HCT116 (cell line): ENCODE results near the gene TTC23. TPM values are rescaled to one million over a fixed set of nuclear protein-coding genes. Genes with fewer than 3 reads are reported as not detected.

Experiments used
- ATAC-seq: fragments of 200-7000 bp; cut with Tn5 transposase; 2 replicates; pipeline ENCODE4 v1.9.1; 2020; ENCODE audit warnings: mild to moderate bottlenecking, moderate library complexity
- BruUV-seq: library from RNA; stranded (reverse); fragments of 400-500 nt; replicated peaks from 2 replicates; lab custom pipeline; 2021; lab: Mats Ljungman, UMichigan
- CTCF ChIA-PET: fragments of 300-600 bp; sonication (Branson Sonifier 250); formaldehyde crosslinking; loops from one replicate; lab custom pipeline; 2021; ENCODE audit warnings: antibody characterized with exemption; lab: Charles Lee
- POLR2A ChIA-PET: fragments of 300-600, 350-600 bp; sonication (Branson Sonifier 250); formaldehyde crosslinking; loops from one replicate; lab custom pipeline; 2021; ENCODE audit warnings: antibody characterized with exemption; lab: Charles Lee
- RAD21 ChIA-PET, 2 experiments: fragments of 300-600 bp; sonication (Branson Sonifier 250); formaldehyde crosslinking; loops; one replicate each; lab custom pipeline; 2023; ENCODE audit warnings: low total read pairs in 2 of 2; ENCODE audit not compliant: uncharacterized antibody in 2 of 2, unreplicated experiment in 2 of 2, low non-redundant PET in 1 of 2; lab: Charles Lee
- DNase-seq: peaks from one replicate; pipeline ENCODE4 v3.0.0-alpha.2; 2010; ENCODE audit warnings: low read depth, low spot score
- H2AFZ ChIP-seq: fragments of 200-600 bp; shearing (Covaris generic), sonication (generic); 2 replicates; pipeline ENCODE4 v1.6.1; 2017; ENCODE audit warnings: low read depth, mixed run types, mixed read lengths, antibody characterized with exemption, low read length; ENCODE audit not compliant: poor library complexity, severe bottlenecking
- H3K27ac ChIP-seq: 2 replicates; pipeline ENCODE4 v1.5.1; 2012; ENCODE audit warnings: low read depth, low read length
- H3K27me3 ChIP-seq: fragments of 200-600 bp; sonication (generic); 2 replicates; pipeline ENCODE4 v1.6.1; 2016; ENCODE audit warnings: mixed run types, low read length, mixed read lengths; ENCODE audit not compliant: insufficient read depth
- H3K36me3 ChIP-seq, 2 experiments: fragments of 200-500 bp in 1 of 2; fragments of 200-600 bp in 1 of 2; sonication (Bioruptor generic) in 1 of 2; sonication (generic) in 1 of 2; 2 replicates each; pipeline versions ENCODE4 v1.5.1 to v1.6.1; 2014 to 2016; ENCODE audit warnings: low read length in 2 of 2, inconsistent platforms in 1 of 2, mixed read lengths in 1 of 2, mixed run types in 1 of 2; ENCODE audit not compliant: insufficient read depth in 2 of 2, control insufficient read depth in 1 of 2
- H3K4me1 ChIP-seq, 2 experiments: fragments of 200-600 bp in 1 of 2; sonication (generic) in 1 of 2; 2 replicates each; pipeline versions ENCODE4 v1.5.1 to v1.6.1; 2012 to 2017; ENCODE audit warnings: low read length in 2 of 2, inconsistent platforms in 1 of 2, mild to moderate bottlenecking in 1 of 2, mixed read lengths in 1 of 2, mixed run types in 1 of 2, moderate library complexity in 1 of 2; ENCODE audit not compliant: insufficient read depth in 2 of 2, control insufficient read depth in 1 of 2
- H3K4me2 ChIP-seq: fragments of 200-600 bp; sonication (generic); 2 replicates; pipeline ENCODE4 v1.6.1; 2017; ENCODE audit warnings: mixed run types, low read length, mixed read lengths
- H3K4me3 ChIP-seq, 2 experiments: fragments of 200-600 bp in 1 of 2; sonication (generic) in 1 of 2; replicated peaks in 1 of 2; 2 replicates each; pipeline ENCODE4 v1.5.1; 2011 to 2016; ENCODE audit warnings: low read length in 2 of 2, control low read depth in 1 of 2, low read depth in 1 of 2, mild to moderate bottlenecking in 1 of 2, mixed read lengths in 1 of 2, mixed run types in 1 of 2
- H3K79me2 ChIP-seq: fragments of 200-600 bp; sonication (generic); 2 replicates; pipeline ENCODE4 v1.6.1; 2017; ENCODE audit warnings: mild to moderate bottlenecking, mixed run types, low read length, moderate library complexity, mixed read lengths; ENCODE audit not compliant: insufficient read depth
- H3K9ac ChIP-seq: fragments of 200-600 bp; sonication (generic); 2 replicates; pipeline ENCODE4 v1.6.1; 2016; ENCODE audit warnings: low read length, mixed read lengths
- H3K9me2 ChIP-seq: fragments of 200-600 bp; sonication (generic), shearing (Covaris generic); 2 replicates; pipeline ENCODE4 v1.6.1; 2017; ENCODE audit warnings: mixed run types, mild to moderate bottlenecking, moderate library complexity; ENCODE audit not compliant: insufficient read depth
- H3K9me3 ChIP-seq, 2 experiments: fragments of 200-500 bp in 1 of 2; fragments of 200-600 bp in 1 of 2; sonication (Bioruptor generic) in 1 of 2; sonication (generic) in 1 of 2; 2 replicates each; pipeline ENCODE4 v1.6.1; 2014 to 2017; ENCODE audit warnings: low read length in 2 of 2, mixed read lengths in 2 of 2, inconsistent platforms in 1 of 2, low read depth in 1 of 2, mild to moderate bottlenecking in 1 of 2, mixed run types in 1 of 2, moderate library complexity in 1 of 2; ENCODE audit not compliant: control insufficient read depth in 1 of 2, insufficient read depth in 1 of 2
- H4K20me1 ChIP-seq: fragments of 200-600 bp; sonication (generic), shearing (Covaris generic); 2 replicates; pipeline ENCODE4 v1.6.1; 2017; ENCODE audit warnings: mixed run types, mild to moderate bottlenecking, moderate library complexity; ENCODE audit not compliant: insufficient read depth
- CEBPB ChIP-seq: IDR thresholded peaks from 2 replicates; pipeline ENCODE4 v1.6.1; 2012; ENCODE audit warnings: low read depth
- EGR1 ChIP-seq: IDR thresholded peaks from 2 replicates; pipeline ENCODE4 v1.6.1; 2012; ENCODE audit warnings: low read depth
- ELF1 ChIP-seq: IDR thresholded peaks from 2 replicates; pipeline ENCODE4 v1.6.1; 2012; ENCODE audit warnings: low read depth, borderline replicate concordance
- EZH2 ChIP-seq: fragments of 200-600 bp; sonication (generic); IDR thresholded peaks from 2 replicates; pipeline ENCODE4 v1.6.1; 2017; ENCODE audit warnings: antibody characterized with exemption, mixed run types
- EZH2phosphoT487 ChIP-seq: fragments of 200-600 bp; IDR thresholded peaks from 2 replicates; pipeline ENCODE4 v1.6.1; 2018; ENCODE audit warnings: antibody characterized with exemption, borderline replicate concordance
- FOSL1 ChIP-seq: IDR thresholded peaks from 2 replicates; pipeline ENCODE4 v1.6.1; 2012; ENCODE audit warnings: low read depth
- JUND ChIP-seq: IDR thresholded peaks from 2 replicates; pipeline ENCODE4 v1.6.1; 2012
- POLR2AphosphoS5 ChIP-seq: IDR thresholded peaks from 2 replicates; pipeline ENCODE4 v1.6.1; 2011; ENCODE audit warnings: mild to moderate bottlenecking, low read depth, low read length, moderate library complexity
- RAD21 ChIP-seq: IDR thresholded peaks from 2 replicates; pipeline ENCODE4 v1.6.1; 2012; ENCODE audit warnings: low read depth, mild to moderate bottlenecking
- TCF7L2 ChIP-seq: IDR thresholded peaks from 2 replicates; pipeline ENCODE4 v1.7.0; 2011; ENCODE audit warnings: borderline replicate concordance, inconsistent platforms; ENCODE audit not compliant: insufficient read depth, insufficient read length; ENCODE audit errors: extremely low read depth
- ZFX ChIP-seq: fragments of 450-650 bp; IDR thresholded peaks from 2 replicates; pipeline ENCODE4 v1.6.1; 2017
- intact Hi-C: fragments of 100-400 bp; cut with micrococcal nuclease; formaldehyde crosslinking; loops from 2 replicates; pipeline ENCODE4 v1.10.0; 2022
- total RNA-seq: library from RNA; stranded (reverse); gene quantifications from one replicate; pipeline ENCODE4 v1.2.1, GENCODE V29; 2021; ENCODE audit not compliant: unreplicated experiment
- TF ChIP-seq, protein P1 (sequence below): IDR thresholded peaks from 2 replicates; pipeline ENCODE4 v1.6.1; 2012; ENCODE audit warnings: low read depth
- TF ChIP-seq, protein P2 (sequence below): IDR thresholded peaks from 2 replicates; pipeline ENCODE4 v1.6.1; 2012
- TF ChIP-seq, protein P3 (sequence below), 3 experiments: fragments of 200-600 bp in 1 of 3; sonication (generic) in 1 of 3; IDR thresholded peaks in 2 of 3; conservative IDR thresholded peaks in 1 of 3; 2 replicates each; pipeline ENCODE4 v1.5.1; 2012 to 2017; ENCODE audit warnings: low read depth in 2 of 3, low read length in 2 of 3, antibody characterized with exemption in 1 of 3, borderline replicate concordance in 1 of 3, control low read depth in 1 of 3, mild to moderate bottlenecking in 1 of 3, mixed read lengths in 1 of 3, mixed run types in 1 of 3, moderate library complexity in 1 of 3; ENCODE audit not compliant: insufficient read depth in 1 of 3

Gene TTC23
- total RNA-seq, 1 experiment from 2014 or later = 10.2 TPM

DNA sequence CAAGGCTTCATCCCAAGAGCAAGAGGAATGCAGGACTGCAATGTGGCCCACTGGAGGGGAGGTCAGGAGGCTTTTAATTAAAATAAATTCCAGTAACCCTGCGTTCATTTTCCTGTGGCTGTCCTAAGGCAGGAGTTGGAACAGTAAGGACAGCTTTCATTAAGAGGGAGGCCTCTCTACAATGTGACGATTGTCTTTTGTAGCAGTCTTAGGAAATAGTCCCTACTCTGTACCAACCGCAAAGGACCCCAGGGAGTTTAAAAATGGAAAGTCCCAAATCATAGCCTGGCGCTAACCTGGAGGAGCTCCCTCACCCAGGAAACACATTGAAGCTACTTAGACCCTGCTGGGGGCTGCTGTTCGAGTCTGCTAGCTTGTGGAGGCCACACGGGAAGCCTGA, 81.7 kb downstream of the TTC23 start:
- RAD21 ChIA-PET = no interaction called here
- intact Hi-C loops = no loop called here
- CTCF ChIA-PET = no interaction called here

More for the DNA sequence above, 81.7 kb downstream of the TTC23 start:
- Histone ChIP-seq H3K27me3 (no peaks in the 10 kb centered on the region), H3K4me1 (no peaks in the 10 kb centered on the region), H3K4me2 (no peak overlapping the region), H3K9me2 (no peaks in the 10 kb centered on the region), H3K9ac (no peak overlapping the region), H4K20me1 (no peaks in the 10 kb centered on the region), H3K9me3 (no peaks in the 10 kb centered on the region), H3K27ac (no peak overlapping the region), H3K4me3 (no peak overlapping the region), H3K36me3 (no peaks in the 10 kb centered on the region), H2AFZ (no peak overlapping the region), H3K79me2 (no peaks in the 10 kb centered on the region)
- POLR2A ChIA-PET = no interaction called here
- no peak for ATAC-seq
- no TSS peak for BruUV-seq
- no peak for DNase-seq
- TF ChIP-seq ZFX (no peak), JUND (no peak), FOSL1 (no peak), POLR2AphosphoS5 (no peak), EZH2phosphoT487 (no peak), EGR1 (no peak), CEBPB (no peak), ELF1 (no peak), EZH2 (no peak), TCF7L2 (no peak), RAD21 (no peak)
- TF ChIP-seq, protein P1, sequence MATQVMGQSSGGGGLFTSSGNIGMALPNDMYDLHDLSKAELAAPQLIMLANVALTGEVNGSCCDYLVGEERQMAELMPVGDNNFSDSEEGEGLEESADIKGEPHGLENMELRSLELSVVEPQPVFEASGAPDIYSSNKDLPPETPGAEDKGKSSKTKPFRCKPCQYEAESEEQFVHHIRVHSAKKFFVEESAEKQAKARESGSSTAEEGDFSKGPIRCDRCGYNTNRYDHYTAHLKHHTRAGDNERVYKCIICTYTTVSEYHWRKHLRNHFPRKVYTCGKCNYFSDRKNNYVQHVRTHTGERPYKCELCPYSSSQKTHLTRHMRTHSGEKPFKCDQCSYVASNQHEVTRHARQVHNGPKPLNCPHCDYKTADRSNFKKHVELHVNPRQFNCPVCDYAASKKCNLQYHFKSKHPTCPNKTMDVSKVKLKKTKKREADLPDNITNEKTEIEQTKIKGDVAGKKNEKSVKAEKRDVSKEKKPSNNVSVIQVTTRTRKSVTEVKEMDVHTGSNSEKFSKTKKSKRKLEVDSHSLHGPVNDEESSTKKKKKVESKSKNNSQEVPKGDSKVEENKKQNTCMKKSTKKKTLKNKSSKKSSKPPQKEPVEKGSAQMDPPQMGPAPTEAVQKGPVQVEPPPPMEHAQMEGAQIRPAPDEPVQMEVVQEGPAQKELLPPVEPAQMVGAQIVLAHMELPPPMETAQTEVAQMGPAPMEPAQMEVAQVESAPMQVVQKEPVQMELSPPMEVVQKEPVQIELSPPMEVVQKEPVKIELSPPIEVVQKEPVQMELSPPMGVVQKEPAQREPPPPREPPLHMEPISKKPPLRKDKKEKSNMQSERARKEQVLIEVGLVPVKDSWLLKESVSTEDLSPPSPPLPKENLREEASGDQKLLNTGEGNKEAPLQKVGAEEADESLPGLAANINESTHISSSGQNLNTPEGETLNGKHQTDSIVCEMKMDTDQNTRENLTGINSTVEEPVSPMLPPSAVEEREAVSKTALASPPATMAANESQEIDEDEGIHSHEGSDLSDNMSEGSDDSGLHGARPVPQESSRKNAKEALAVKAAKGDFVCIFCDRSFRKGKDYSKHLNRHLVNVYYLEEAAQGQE = no peak
- TF ChIP-seq, protein P2, sequence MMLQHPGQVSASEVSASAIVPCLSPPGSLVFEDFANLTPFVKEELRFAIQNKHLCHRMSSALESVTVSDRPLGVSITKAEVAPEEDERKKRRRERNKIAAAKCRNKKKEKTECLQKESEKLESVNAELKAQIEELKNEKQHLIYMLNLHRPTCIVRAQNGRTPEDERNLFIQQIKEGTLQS = no peak
- TF ChIP-seq, protein P3, sequence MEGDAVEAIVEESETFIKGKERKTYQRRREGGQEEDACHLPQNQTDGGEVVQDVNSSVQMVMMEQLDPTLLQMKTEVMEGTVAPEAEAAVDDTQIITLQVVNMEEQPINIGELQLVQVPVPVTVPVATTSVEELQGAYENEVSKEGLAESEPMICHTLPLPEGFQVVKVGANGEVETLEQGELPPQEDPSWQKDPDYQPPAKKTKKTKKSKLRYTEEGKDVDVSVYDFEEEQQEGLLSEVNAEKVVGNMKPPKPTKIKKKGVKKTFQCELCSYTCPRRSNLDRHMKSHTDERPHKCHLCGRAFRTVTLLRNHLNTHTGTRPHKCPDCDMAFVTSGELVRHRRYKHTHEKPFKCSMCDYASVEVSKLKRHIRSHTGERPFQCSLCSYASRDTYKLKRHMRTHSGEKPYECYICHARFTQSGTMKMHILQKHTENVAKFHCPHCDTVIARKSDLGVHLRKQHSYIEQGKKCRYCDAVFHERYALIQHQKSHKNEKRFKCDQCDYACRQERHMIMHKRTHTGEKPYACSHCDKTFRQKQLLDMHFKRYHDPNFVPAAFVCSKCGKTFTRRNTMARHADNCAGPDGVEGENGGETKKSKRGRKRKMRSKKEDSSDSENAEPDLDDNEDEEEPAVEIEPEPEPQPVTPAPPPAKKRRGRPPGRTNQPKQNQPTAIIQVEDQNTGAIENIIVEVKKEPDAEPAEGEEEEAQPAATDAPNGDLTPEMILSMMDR (IDR thresholded peaks at IDR 0.05 in 2 of 3, conservative IDR thresholded peaks at IDR 0.05 in 1 of 3; ENCODE audit: borderline replicate concordance in 1 of 3, insufficient read depth in 1 of 3, low read depth in 2 of 3, low read length in 2 of 3) = no peak
